TTC549 (cell line): ENCODE results near the gene RAB15.

Source experiments
- FAIRE-seq: peaks from 2 replicates; lab custom pipeline; 2012; peaks lifted over from hg19 to GRCh38; lab: Jason Lieb, UNC

RAB15 gene

GRCh38 chr14:64990296-64990695 lies 18.2 kb upstream of the RAB15 start:
- FAIRE-seq = no peak

- FAIRE-seq = no peak
Measured at GRCh38 chr14:64987438-64987767, 15.3 kb upstream of the RAB15 start.

DNA sequence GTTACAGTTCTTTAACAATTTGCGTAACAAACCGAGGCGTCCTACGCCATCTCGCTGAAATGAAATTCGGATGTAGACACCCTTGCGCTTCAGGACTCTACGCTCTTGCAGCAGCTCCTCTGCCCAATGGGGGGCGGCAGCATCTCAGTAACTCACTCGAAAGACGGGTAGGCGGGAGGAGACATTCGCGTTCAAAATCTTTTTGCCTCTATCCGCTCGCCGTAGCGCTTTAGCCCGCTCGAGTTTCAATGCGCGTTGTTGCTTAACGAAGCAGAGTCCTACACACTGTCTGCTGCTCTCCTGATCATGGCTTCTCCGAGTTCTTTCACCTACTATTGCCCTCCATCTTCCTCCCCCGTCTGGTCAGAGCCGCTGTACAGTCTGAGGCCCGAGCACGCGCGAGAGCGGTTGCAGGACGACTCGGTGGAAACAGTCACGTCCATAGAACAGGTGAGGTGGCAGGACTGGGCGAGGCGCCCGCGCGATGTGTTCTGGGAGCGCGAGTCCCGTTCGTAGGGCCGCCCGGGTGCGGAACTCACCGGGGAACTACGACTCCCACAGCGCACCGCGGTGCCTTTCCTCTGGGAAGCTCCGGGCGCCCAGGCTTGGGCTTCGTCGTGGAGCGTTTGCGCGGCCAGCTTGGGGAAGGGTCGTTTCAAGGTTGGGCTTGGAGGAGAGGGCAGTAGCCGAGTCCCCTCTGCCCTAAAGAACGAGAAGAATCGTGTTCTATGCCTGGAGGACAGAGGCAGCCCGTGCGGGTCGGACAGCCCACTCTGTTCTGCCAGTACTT lies 14.7 kb upstream of the RAB15 start, which contains the start of gene FNTB:
Gene FNTB, plus strand, starts transcription at position 248 of the 790 bp plus-strand sequence. Its CDS starts 59 bp downstream, at position 307.
- FAIRE-seq = peak; percentile 58

DNA sequence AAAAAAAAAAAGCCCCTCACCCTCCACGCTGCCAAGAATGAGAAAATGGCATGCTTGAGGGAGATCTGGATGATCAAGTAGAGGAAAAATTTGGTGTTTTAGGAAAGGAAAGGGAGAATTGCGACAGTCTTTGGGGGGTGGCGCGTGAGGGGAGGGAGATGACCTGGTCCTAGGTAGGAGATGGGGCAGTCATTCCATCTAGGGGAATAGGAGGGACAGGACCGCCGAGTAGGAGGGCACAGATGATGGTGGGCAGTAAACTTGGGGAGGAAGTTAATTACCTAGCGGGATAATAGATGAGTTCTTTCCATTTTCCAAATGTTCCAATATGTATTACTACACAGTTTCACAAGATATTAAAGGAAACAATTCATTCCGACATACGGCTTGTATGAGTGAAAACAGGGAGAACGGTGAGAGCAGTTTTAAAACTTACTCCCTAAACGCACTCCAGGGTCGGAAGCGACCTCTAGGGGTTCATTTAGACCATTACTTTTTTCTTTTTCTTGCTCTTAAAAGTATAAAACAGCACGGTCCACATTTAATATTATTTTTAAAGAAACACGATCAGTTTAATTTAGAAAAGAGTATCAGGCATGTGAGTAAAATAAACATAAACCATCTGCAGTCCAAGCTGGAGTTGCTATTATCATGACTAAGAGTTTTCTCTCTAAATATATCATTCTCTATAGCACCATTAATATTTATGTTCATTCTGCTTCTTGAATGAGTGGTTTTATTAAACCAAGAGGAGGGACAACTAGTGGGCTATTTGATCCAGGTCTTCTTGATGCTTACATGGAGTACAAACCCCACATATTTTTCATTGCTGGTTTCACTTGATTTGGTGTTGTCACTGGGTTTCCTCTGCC lies 11.5 kb upstream of the RAB15 start:
- FAIRE-seq = peak; percentile 49

- no peak for FAIRE-seq
Measured at GRCh38 chr14:64979336-64980074, 7.4 kb upstream of the RAB15 start.

DNA sequence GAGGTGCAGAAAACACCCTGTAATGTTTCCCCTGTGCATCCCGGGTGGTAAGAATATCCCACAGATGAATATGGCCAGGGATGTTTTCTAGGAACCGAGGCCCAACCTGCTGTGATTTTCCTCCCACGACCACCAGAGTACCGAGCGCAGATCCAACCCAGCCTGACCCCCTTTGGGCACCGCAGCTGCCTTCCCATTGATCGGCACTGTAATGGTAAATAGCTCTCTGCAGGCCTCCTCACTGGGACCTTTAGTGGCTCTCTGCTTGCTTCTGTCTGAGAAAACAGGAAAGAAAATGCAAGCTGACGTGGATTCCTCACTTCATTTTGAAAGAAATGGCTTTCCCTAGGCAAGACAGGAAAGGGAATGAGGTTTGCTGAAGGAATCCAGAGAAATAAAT lies 2.4 kb upstream of the RAB15 start:
- no peak for FAIRE-seq

DNA sequence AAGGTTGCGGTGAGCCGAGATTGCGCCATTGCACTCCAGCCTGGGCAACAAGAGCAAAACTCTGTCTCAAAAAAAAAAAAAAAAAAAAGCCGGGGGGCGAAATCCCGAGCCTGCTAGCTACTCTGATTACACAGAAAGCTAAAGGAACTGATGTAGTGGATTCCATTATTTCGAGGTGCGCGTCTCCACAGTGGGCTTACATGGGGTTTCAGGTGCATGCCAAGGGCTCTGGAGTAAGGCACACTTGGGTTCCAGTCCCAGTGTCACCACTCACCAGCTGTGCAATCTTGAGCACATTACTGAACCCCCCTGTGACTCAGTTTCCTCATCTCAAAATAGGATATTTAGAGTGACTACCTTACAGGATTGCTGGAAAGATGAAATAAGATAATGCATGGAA lies 1.7 kb upstream of the RAB15 start:
- FAIRE-seq = no peak

- no peak for FAIRE-seq
Measured at GRCh38 chr14:64973026-64973442, 898 bp upstream of the RAB15 start.

GRCh38 chr14:64971491-64971942 lies 619 bp downstream of the RAB15 start:
- FAIRE-seq = no peak

DNA sequence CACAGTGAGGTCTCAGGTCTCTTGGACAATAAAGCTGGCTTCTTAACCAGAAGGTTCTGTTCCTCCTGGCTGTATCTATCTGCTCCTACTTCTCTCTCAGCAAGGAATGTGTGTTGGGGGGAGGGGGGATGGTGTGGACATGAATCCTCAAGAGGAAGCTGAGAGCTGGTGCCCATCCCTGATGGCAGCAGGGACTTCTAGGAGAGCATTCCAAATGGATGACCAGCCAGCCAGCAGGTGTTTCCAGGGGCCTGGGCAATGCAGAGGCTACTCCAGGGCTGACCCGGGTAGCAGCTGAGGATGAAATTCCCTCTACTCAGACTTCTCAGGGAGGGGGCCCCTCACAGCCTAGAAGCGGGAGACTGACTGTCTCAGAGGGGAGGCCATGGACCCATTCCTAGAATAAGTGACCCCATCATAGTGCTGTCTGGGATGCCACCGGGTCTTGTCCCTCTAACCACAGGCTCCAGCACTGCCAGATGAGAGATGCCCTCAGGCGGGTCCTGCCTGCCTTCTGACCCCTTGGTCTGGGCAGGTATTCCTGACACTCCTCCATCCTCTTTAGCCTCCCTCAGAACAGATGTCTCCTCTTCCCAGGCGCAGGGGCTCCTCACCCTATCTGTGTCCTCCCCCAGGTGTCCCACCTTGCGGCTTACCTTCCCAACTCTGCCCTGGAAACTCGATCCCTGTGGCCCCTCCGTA lies 1.2 kb downstream of the RAB15 start:
- FAIRE-seq = no peak

DNA sequence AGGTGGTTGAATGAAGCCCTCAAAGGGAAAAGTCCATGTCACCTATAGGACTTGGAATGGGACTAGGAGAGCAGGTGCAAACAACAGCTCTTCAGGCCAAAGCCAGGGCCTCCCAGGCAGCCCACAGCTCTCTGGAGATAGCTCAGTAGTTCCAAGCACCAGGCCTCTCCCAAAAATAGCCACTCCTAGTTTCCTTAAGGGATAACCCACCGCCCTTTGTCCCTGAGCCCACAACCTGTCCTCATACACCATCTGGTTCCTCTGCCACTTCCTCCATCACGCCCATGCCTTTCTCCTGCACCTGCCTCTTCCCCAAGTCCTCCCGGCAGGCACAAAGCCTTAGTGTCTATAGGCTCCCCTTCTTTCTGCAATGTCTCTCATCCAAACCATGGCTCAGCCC lies 2.1 kb downstream of the RAB15 start:
- FAIRE-seq = no peak

DNA sequence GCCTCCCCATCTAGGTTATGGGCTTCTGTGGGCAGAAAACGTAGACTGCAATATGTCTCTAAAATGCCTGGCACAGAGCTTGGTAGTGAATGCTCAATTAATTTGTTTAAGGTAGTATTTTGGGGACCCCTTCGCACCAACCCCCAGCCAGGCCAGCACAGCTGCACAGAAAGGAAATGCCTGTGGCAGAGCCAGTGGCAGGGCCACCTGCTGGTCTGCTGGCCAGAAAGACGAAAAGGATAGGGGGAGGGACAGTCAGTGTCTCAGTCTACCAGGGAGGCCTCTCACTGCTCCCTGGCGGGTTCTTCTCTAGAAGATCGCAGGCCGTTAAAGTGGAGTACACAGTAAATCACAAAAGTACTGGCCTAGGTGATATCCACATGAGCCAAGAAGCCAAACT lies 3.5 kb downstream of the RAB15 start:
- FAIRE-seq = no peak

DNA sequence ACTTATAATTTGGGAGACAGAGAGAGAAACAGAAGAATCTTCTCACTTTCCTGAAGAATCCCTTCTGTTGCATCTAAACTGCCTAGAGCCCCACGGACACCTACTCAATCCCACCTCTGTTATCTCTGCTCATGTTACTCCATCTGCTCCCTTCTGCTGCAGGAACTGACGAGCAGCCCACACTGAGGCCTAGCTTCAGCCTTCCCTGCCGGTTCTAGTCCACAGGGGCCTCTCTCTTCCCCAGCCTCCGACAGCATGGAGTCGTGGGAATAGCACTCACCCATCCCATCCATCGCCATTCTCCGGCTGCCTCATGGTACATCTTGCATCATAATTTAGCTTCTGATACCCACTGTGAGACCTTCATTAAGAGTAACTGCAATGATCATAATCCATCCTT lies 4.0 kb downstream of the RAB15 start:
- FAIRE-seq = no peak

GRCh38 chr14:64966976-64967375 lies 5.2 kb downstream of the RAB15 start:
- no peak for FAIRE-seq

DNA sequence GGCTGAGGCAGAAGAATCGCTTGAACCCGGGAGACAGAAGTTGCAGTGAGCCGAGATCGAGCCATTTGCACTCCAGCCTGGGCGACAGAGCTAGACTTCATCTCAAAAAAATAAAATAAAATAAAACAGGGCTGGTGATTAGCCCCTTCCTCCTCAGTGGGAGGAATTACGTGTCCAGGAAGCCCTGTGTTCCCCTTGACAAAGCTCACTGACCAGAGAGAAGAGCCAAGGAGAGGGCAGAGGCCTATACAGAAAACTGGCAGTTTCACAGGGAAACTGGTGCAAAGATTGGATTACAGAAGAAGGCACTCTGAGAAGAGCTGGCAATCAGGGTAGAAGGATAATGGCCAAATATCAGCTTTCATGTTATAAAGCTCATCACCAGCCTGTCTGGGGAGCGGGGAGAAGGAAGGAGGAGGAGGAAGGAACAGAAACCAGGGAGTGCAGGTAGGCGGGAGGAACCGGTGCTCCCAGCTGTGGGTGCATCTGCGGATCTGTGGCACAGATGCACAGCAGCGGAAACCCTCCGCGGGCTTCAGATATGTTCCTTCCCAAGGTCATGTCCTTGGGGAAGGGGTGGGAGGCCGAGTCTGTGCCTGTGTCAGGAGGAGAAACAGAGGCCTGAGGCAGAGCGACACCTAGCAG lies 6.7 kb downstream of the RAB15 start:
- no peak for FAIRE-seq

DNA sequence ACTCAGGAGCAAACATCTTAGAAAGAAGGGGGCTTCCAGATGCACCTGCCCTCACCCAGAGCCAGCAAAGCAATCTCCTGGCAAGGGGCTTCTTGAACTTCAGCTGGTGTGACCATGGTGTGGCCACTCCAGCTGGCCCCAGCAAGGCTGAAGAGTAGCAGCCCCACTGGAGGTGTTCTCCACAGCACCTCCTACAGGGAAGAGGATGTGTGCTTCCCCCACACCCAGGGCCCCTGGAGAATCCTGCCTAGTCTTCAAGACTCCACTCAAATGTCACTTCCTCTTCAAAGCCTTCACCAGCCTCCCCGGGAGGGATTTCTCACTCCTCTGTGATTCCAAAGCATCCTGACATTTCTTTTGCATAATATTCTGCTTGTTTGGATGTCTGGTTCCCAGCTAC lies 8.5 kb downstream of the RAB15 start:
- FAIRE-seq = no peak

GRCh38 chr14:64960762-64961276 lies 11.3 kb downstream of the RAB15 start:
- FAIRE-seq = no peak

GRCh38 chr14:64958743-64959142 lies 13.4 kb downstream of the RAB15 start:
- no peak for FAIRE-seq

DNA sequence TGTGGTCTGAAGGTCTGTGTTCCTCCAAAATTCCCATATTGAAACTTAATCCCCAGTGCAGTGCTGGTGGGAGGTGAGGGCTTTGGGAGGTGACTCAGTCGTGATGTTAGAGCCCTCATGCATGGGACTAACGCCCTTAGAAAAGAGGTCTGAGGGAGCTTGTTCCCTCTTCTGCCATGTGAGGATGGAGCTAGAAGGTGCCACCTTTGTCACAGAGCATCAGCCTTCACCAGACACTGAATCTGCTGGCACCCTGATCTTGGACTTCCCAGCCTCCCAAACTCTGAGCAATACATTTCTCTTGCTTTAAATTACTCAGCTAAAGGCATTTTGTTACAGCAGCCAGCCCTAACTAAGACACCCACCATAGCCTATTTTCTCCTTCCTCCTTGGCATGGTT lies 13.9 kb downstream of the RAB15 start:
- no peak for FAIRE-seq

DNA sequence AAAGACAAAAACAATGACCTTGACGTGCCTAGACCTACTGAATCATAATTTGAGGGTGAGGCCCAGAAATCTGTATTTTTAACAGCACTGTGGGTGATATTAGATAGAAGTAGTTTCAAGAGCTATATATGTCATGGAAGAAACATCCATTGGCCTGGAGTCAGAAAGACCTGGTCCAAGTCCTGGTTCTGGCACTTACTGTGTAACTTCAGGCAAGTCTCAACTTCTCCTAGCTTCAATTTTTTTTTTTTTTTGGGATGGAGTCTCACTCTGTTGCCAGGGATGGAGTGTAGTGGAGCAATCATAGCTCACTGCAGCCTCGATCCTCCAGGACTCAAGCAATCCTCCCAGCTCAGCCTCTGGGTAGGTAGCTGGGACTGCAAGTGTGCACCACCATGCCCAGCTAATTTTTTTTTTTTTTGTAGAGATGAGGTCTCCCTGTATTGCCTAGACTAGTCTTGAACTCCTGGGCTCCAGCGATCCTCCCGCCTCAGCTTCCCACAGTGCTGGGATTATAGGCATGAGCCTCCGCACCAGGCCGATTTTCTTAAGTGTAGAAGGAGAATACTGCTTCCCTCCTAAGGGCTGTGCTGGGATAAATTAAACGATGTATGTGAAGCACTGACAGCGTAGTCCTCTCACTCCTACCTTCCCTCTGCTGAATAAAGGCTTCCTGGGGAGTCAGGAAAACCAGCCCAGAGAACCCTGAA lies 15.3 kb downstream of the RAB15 start:
- no peak for FAIRE-seq

DNA sequence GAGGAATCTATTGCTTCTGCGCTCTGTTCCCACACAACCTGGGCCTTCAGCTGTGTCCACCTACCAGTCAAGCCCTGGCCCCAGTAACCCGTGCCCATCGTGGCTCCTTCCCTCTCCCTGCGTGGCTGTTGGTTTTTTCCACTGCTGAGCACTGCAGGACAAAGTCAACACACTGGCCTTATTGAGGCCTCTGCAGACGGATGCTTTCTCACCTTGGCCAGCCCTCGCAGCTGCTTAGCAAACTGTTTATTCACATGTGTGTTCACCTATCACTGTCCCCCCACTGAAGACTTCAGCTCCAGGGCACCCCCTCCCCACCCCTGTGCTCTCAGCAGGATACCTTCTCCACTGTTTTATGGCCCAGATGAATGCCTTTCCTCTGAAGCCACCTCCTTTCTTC lies 16.8 kb downstream of the RAB15 start:
- FAIRE-seq = no peak
